MCF 10A (cell line): ENCODE data around the gene CTH. TPM values are rescaled to one million over a fixed set of nuclear protein-coding genes. Genes with fewer than 3 reads are reported as not detected.
"Not testable (repeated sequence)": the region's sequence is repeated elsewhere in the genome, so short reads cannot be mapped to it uniquely, and the experiment has no call there.

Experiments used
- BruUV-seq: library from RNA; stranded (reverse); fragments of 400-500 nt; replicated peaks from 2 replicates; lab custom pipeline; 2021; lab: Mats Ljungman, UMichigan
- CTCF ChIA-PET: fragments of 300-600 bp; sonication (Branson Sonifier 250); formaldehyde crosslinking; extraction: SDS; loops from one replicate; lab custom pipeline; 2021; ENCODE audit warnings: antibody characterized with exemption, inconsistent platforms; lab: Yijun Ruan, JAX
- POLR2A ChIA-PET: fragments of 300-600, 350-650 bp; sonication (Branson Sonifier 250); formaldehyde crosslinking; extraction: SDS; loops from one replicate; lab custom pipeline; 2020; ENCODE audit warnings: antibody characterized with exemption, inconsistent platforms; lab: Yijun Ruan, JAX
- DNase-seq: peaks from one replicate; pipeline ENCODE4 v3.0.0-alpha.2; 2018; ENCODE audit not compliant: unreplicated experiment
- H3K27ac Mint-ChIP-seq: one replicate; pipeline ENCODE4 v1.8.0; 2022; ENCODE audit warnings: mild to moderate bottlenecking, low read depth, mixed read lengths; ENCODE audit not compliant: unreplicated experiment
- H3K27me3 Mint-ChIP-seq: one replicate; pipeline ENCODE4 v1.8.0; 2022; ENCODE audit warnings: mixed read lengths; ENCODE audit not compliant: insufficient read depth, unreplicated experiment
- H3K36me3 Mint-ChIP-seq: one replicate; pipeline ENCODE4 v1.8.0; 2022; ENCODE audit warnings: mild to moderate bottlenecking, moderate library complexity, mixed read lengths; ENCODE audit not compliant: insufficient read depth, unreplicated experiment
- H3K4me1 Mint-ChIP-seq: one replicate; pipeline ENCODE4 v1.8.0; 2022; ENCODE audit warnings: mixed read lengths; ENCODE audit not compliant: insufficient read depth, unreplicated experiment
- H3K4me3 Mint-ChIP-seq: one replicate; pipeline ENCODE4 v1.8.0; 2022; ENCODE audit warnings: mild to moderate bottlenecking, moderate library complexity, mixed read lengths; ENCODE audit not compliant: unreplicated experiment
- H3K9me3 Mint-ChIP-seq: one replicate; pipeline ENCODE4 v1.8.0; 2022; ENCODE audit warnings: mixed read lengths; ENCODE audit not compliant: unreplicated experiment
- intact Hi-C: fragments of 100-400 bp; cut with micrococcal nuclease; formaldehyde crosslinking; loops from 2 replicates; pipeline ENCODE4 v1.14.1; 2022
- total RNA-seq: library from RNA; stranded (reverse); gene quantifications from 2 replicates; pipeline ENCODE4 v1.2.3, GENCODE V29; 2022
- TF ChIP-seq, protein P1 (sequence below): fragments of 200-600 bp; IDR thresholded peaks from one replicate; pipeline ENCODE4 v1.8.0; 2022; ENCODE audit warnings: antibody characterized with exemption, mild to moderate bottlenecking; ENCODE audit not compliant: unreplicated experiment

Gene CTH
- total RNA-seq, 1 experiment from 2014 or later = 3.4 TPM

DNA sequence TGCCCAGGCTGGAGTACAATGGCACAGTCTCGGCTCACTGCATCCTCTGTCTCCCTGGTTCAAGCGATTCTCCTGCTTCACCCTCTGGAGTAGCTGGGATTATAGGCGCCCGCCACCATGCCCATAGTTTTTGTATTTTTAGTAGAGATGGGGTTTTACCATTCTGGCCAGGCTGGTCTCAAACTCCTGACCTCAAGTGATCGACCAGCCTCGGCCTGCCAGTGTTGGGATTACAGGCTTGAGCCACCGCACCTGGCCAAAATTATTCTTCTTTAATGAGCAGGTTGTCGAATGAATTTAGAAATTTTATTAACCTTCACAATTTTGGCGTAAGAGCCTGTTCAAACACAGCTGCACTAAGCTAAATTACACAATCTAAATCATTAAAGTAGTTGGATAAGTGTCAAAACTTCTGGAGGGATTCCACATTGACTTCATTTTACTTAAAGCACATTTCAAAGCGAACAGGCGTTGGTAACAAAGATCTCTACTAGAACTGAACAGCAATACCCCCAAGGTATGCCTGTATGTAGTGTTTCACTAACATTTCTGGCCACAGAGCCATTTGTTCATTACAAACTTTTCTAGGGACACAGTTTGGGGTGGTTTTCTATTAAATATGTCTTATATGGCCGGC, 5.2 kb upstream of the CTH start:
- intact Hi-C loops = no loop called here
- BruUV-seq = no TSS peak
- H3K27ac Mint-ChIP-seq = no peak overlapping the region
- no peaks in the 10 kb centered on the region for H3K36me3 Mint-ChIP-seq
- no peaks in the 10 kb centered on the region for H3K4me1 Mint-ChIP-seq
- no peak overlapping the region for H3K4me3 Mint-ChIP-seq
- ChIA-PET POLR2A (interaction anchor here (0.6 kb wide), 1 partner anchor 560 kb away, joined by 4 read pairs; no protein-coding TSS in a partner anchor), CTCF (interaction anchor here (0.6 kb wide), 1 partner anchor 65 kb away, joined by 6 read pairs; no protein-coding TSS in a partner anchor)
- H3K27me3 Mint-ChIP-seq = no peaks in the 10 kb centered on the region
- no peak for DNase-seq
- TF ChIP-seq, protein P1, sequence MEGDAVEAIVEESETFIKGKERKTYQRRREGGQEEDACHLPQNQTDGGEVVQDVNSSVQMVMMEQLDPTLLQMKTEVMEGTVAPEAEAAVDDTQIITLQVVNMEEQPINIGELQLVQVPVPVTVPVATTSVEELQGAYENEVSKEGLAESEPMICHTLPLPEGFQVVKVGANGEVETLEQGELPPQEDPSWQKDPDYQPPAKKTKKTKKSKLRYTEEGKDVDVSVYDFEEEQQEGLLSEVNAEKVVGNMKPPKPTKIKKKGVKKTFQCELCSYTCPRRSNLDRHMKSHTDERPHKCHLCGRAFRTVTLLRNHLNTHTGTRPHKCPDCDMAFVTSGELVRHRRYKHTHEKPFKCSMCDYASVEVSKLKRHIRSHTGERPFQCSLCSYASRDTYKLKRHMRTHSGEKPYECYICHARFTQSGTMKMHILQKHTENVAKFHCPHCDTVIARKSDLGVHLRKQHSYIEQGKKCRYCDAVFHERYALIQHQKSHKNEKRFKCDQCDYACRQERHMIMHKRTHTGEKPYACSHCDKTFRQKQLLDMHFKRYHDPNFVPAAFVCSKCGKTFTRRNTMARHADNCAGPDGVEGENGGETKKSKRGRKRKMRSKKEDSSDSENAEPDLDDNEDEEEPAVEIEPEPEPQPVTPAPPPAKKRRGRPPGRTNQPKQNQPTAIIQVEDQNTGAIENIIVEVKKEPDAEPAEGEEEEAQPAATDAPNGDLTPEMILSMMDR = no peak
- H3K9me3 Mint-ChIP-seq = no peaks in the 10 kb centered on the region

DNA sequence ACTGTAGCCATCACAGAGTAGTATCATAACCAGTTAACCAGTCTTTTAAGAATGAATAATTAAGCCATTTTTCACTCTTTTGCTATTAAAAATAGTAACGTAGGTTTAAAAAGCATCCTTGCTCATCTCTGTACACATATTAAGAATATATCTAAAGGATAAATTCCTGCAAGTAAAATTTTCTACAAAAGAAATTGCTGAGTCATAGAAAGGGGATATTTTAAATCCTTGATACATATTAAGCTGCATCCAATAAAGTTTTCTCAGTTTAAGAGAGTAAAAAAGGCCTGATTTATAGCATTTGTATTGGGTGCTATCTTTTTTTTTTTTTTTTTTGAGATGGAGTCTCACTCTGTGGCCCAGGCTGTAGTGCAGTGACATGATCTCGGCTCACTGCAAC, 1.9 kb upstream of the CTH start:
- no peak for DNase-seq
- H3K27ac Mint-ChIP-seq = no peak overlapping the region
- intact Hi-C loops = no loop called here
- H3K27me3 Mint-ChIP-seq = no peaks in the 10 kb centered on the region
- BruUV-seq = no TSS peak
- H3K9me3 Mint-ChIP-seq = no peaks in the 10 kb centered on the region
- TF ChIP-seq, protein P1 = no peak
- CTCF ChIA-PET = interaction anchor here (0.9 to 1.0 kb wide), 2 partner anchors 54 to 88 kb away, joined by 3 to 4 read pairs; partner anchors contain the start of gene ANKRD13C
- H3K36me3 Mint-ChIP-seq = no peaks in the 10 kb centered on the region
- POLR2A ChIA-PET = interaction anchor here (1.9 to 4.8 kb wide), 4 partner anchors 56 to 204 kb away, joined by 8 to 169 read pairs (median 24); partner anchors contain the start of genes ANKRD13C, LRRC40 and SRSF11
- no peaks in the 10 kb centered on the region for H3K4me1 Mint-ChIP-seq
- H3K4me3 Mint-ChIP-seq = no peak overlapping the region

DNA sequence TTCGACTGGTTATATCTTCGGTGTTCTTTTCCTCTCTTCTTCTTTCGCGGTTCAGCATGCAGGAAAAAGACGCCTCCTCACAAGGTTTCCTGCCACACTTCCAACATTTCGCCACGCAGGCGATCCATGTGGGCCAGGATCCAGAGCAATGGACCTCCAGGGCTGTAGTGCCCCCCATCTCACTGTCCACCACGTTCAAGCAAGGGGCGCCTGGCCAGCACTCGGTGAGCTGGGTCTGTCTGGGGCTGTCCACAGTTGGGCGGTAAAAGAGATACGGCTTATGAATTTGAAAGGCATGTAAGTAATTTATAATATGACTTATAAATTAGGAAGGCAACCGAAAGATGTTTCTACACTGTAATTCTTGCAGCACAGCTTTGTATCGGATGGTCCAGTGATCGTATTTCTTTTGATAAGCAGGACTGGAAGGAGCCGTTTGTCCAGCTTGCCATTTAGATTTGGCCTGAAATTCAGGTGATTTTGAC, 334 bp downstream of the CTH start:
- intact Hi-C loops = loop anchor here (1.0 to 10.0 kb wide), 2 partner anchors 57 to 187 kb away; partner anchors contain the start of genes ANKRD13C and SRSF11
- no peaks in the 10 kb centered on the region for H3K4me1 Mint-ChIP-seq
- POLR2A ChIA-PET = interaction anchor here (0.6 to 4.8 kb wide), 27 partner anchors 9 to 669 kb away, joined by 3 to 169 read pairs (median 4); partner anchors contain the start of genes ANKRD13C, LRRC40, SRSF11 and ZRANB2
- peak overlapping the region; percentile 99 for H3K4me3 Mint-ChIP-seq
- BruUV-seq = TSS peak; percentile 90
- TF ChIP-seq, protein P1 = no peak
- no peaks in the 10 kb centered on the region for H3K36me3 Mint-ChIP-seq
- peak overlapping the region; percentile 95 for H3K27ac Mint-ChIP-seq
- H3K27me3 Mint-ChIP-seq = no peaks in the 10 kb centered on the region
- DNase-seq = no peak
- CTCF ChIA-PET = interaction anchor here (0.6 to 2.3 kb wide), 6 partner anchors 57 to 258 kb away, joined by 3 to 10 read pairs (median 3); partner anchors contain the start of gene ANKRD13C
- no peaks in the 10 kb centered on the region for H3K9me3 Mint-ChIP-seq

DNA sequence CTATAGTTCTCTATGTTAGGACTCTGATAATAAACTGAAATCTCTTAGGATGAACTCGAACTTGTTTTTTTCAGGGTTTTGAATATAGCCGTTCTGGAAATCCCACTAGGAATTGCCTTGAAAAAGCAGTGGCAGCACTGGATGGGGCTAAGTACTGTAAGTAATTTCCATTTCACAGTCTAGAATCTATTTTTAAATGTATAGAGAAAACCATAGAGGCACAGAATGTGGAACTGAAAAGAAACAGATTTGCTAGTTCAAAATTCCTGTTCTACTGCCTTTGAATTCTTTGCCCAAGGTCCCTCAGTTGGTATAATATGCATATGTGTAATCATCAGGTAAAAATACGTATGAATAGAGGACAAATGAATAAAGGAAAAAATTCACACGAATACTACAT, 4.8 kb downstream of the CTH start:
- intact Hi-C loops = loop anchor here (10.0 kb wide), 1 partner anchor 191 kb away; the partner anchor contains the start of gene SRSF11
- BruUV-seq = no TSS peak

DNA sequence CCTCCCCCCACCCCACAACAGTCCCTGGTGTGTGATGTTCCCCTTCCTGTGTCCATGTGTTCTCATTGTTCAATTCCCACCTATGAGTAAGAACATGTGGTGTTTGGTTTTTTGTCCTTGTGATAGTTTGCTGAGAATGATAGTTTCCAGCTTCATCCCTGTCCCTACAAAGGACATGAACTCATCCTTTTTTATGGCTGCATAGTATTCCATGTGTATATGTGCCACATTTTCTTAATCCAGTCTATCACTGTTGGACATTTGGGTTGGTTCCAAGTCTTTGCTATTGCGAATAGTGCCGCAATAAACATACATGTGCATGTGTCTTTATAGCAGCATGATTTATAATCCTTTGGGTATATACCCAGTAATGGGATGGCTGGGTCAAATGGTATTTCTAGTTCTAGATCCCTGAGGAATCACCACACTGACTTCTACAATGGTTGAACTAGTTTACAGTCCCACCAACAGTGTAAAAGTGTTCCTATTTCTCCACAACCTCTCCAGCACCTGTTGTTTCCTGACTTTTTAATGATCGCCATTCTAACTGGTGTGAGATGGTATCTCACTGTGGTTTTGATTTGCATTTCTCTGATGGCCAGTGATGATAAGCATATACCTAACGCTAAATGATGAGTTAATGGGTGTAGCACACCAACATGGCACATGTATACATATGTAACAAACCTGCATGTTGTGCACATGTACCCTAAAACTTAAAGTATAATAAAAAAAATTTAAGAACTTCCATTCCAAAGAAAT, 8.1 kb downstream of the CTH start:
- H3K27me3 Mint-ChIP-seq, H3K27ac Mint-ChIP-seq, BruUV-seq, H3K9me3 Mint-ChIP-seq, DNase-seq, H3K4me3 Mint-ChIP-seq, CTCF ChIA-PET, H3K36me3 Mint-ChIP-seq, H3K4me1 Mint-ChIP-seq: not testable (repeated sequence)
- intact Hi-C loops = loop anchor here (10.0 kb wide), 1 partner anchor 194 kb away; the partner anchor contains the start of gene SRSF11
- POLR2A ChIA-PET = interaction anchor here (1.4 kb wide), 1 partner anchor 8 kb away, joined by 5 read pairs; the partner anchor contains the start of gene CTH

More for the DNA sequence above, 4.8 kb downstream of the CTH start:
- Mint-ChIP-seq H3K4me3 (no peak overlapping the region), H3K4me1 (no peaks in the 10 kb centered on the region), H3K27me3 (no peaks in the 10 kb centered on the region), H3K36me3 (no peaks in the 10 kb centered on the region), H3K9me3 (no peaks in the 10 kb centered on the region), H3K27ac (no peak overlapping the region)
- TF ChIP-seq, protein P1 = no peak
- POLR2A ChIA-PET = no interaction called here
- CTCF ChIA-PET = no interaction called here
- DNase-seq = no peak
